DOHH2 (cell line): Measurements from ENCODE around the gene TECR.

Experiments
- CTCF ChIP-seq: fragments of 200-600 bp; sonication (generic); IDR thresholded peaks from one replicate; pipeline ENCODE4 v1.5.1; 2014; ENCODE audit warnings: antibody characterized with exemption, mild to moderate bottlenecking, low read depth, low read length; ENCODE audit not compliant: poor library complexity, severe bottlenecking
- EZH2phosphoT487 ChIP-seq: fragments of 200-600 bp; sonication (generic); IDR thresholded peaks from 2 replicates; pipeline ENCODE4 v1.6.1; 2017; ENCODE audit warnings: borderline replicate concordance, mild to moderate bottlenecking, antibody characterized with exemption, low read length, moderate library complexity, mixed read lengths

- no peak for TF ChIP-seq CTCF
- TF ChIP-seq EZH2phosphoT487, result no peak
These were observed 15.1 kb upstream of the TECR start for GRCh38 chr19:14514215-14514863.
